B cell (primary cell): ENCODE results near the gene SLC13A4. TPM values are rescaled to one million over a fixed set of nuclear protein-coding genes. Genes with fewer than 3 reads are reported as not detected.

Experiments
- ATAC-seq: fragments of 200-7000 bp; cut with Tn5 transposase; one replicate; pipeline ENCODE4 v1.10.0; 2021; ENCODE audit warnings: low read depth, mild to moderate bottlenecking, moderate number of reproducible peaks, moderate library complexity
- CTCF ChIA-PET: fragments of 350-600 bp; sonication (Branson Sonifier 250); formaldehyde crosslinking; loops from one replicate; lab custom pipeline; 2021; ENCODE audit warnings: antibody characterized with exemption, inconsistent platforms; lab: Charles Lee
- POLR2A ChIA-PET: fragments of 350-600 bp; sonication (Branson Sonifier 250); formaldehyde crosslinking; loops from one replicate; lab custom pipeline; 2021; ENCODE audit warnings: antibody characterized with exemption; lab: Charles Lee
- DNase-seq: peaks from one replicate; pipeline ENCODE4 v3.0.0; 2013
- H2AFZ ChIP-seq: 2 replicates; pipeline ENCODE4 v1.6.1; 2012; ENCODE audit warnings: mild to moderate bottlenecking, low read depth, low read length; ENCODE audit not compliant: insufficient read depth, poor library complexity, severe bottlenecking
- H3K27ac ChIP-seq, 2 donors: 1 replicate in 1 of 2; 2 replicates in 1 of 2; pipeline ENCODE4 v1.5.1; 2012 to 2013; ENCODE audit warnings: low read length in 2 of 2, mild to moderate bottlenecking in 2 of 2, moderate library complexity in 1 of 2
- H3K27me3 ChIP-seq, 4 experiments: fragments of 200-600 bp in 1 of 4; sonication (generic) in 1 of 4; replicated peaks in 1 of 4; 1 replicate in 2 of 4; 2 replicates in 2 of 4; pipeline versions ENCODE4 v1.6.1 to v1.7.0; 2013 to 2016; ENCODE audit warnings: low read length in 3 of 4, mild to moderate bottlenecking in 2 of 4, mixed read lengths in 1 of 4, moderate library complexity in 1 of 4; ENCODE audit not compliant: insufficient read depth in 4 of 4, control insufficient read depth in 3 of 4; ENCODE audit errors: control extremely low read depth in 1 of 4
- H3K36me3 ChIP-seq, 2 experiments: replicated peaks in 1 of 2; 1 replicate in 1 of 2; 2 replicates in 1 of 2; pipeline versions ENCODE4 v1.6.1 to v1.7.1; 2013; ENCODE audit warnings: low read length in 1 of 2; ENCODE audit not compliant: insufficient read depth in 2 of 2, control insufficient read depth in 1 of 2; ENCODE audit errors: control extremely low read depth in 1 of 2, extremely low read depth in 1 of 2
- H3K4me1 ChIP-seq, 2 donors: fragments of 200-600 bp in 1 of 2; sonication (generic) in 1 of 2; 1 replicate in 1 of 2; 2 replicates in 1 of 2; pipeline versions ENCODE4 v1.5.1 to v1.6.1; 2013 to 2017; ENCODE audit warnings: low read length in 2 of 2; ENCODE audit not compliant: control insufficient read depth in 2 of 2, insufficient read depth in 2 of 2
- H3K4me2 ChIP-seq: replicated peaks from 2 replicates; pipeline ENCODE3; 2012; ENCODE audit warnings: mild to moderate bottlenecking, low read depth, low read length; ENCODE audit not compliant: poor library complexity, severe bottlenecking
- H3K4me3 ChIP-seq, 5 experiments: fragments of 200-600 bp in 1 of 5; sonication (generic) in 1 of 5; 1 replicate in 3 of 5; 2 replicates in 2 of 5; pipeline versions ENCODE4 v1.5.1 to v1.7.0; 2011 to 2016; ENCODE audit warnings: low read length in 4 of 5, mild to moderate bottlenecking in 4 of 5, low read depth in 2 of 5, control low read depth in 1 of 5, moderate library complexity in 1 of 5; ENCODE audit not compliant: insufficient read depth in 1 of 5; ENCODE audit errors: control extremely low read depth in 1 of 5, extremely low read depth in 1 of 5
- H3K79me2 ChIP-seq: fragments of 200-600 bp; sonication (generic); one replicate; pipeline ENCODE4 v1.6.0; 2016; ENCODE audit warnings: low read length; ENCODE audit not compliant: control insufficient read depth, insufficient read depth
- H3K9ac ChIP-seq: fragments of 200-600 bp; sonication (generic); 2 replicates; pipeline ENCODE4 v1.6.1; 2017; ENCODE audit warnings: mild to moderate bottlenecking, low read length, moderate library complexity
- H3K9me3 ChIP-seq, 3 donors: one replicate each; pipeline versions ENCODE4 v1.6.1 to v1.7.1; 2013; ENCODE audit warnings: low read length in 2 of 3; ENCODE audit not compliant: control insufficient read depth in 2 of 3, insufficient read depth in 1 of 3; ENCODE audit errors: control extremely low read depth in 1 of 3
- H4K20me1 ChIP-seq: 2 replicates; pipeline ENCODE4 v1.6.0; 2012; ENCODE audit warnings: mild to moderate bottlenecking, low read length; ENCODE audit not compliant: insufficient read depth, control insufficient read depth, poor library complexity, severe bottlenecking
- H3K27ac Mint-ChIP-seq: one replicate; pipeline ENCODE4 v1.8.0; 2021; ENCODE audit warnings: mixed read lengths
- H3K27me3 Mint-ChIP-seq: one replicate; pipeline ENCODE4 v1.8.0; 2021; ENCODE audit warnings: mixed read lengths
- H3K4me1 Mint-ChIP-seq: one replicate; pipeline ENCODE4 v1.8.0; 2021; ENCODE audit warnings: mixed read lengths
- H3K4me3 Mint-ChIP-seq: one replicate; pipeline ENCODE4 v1.8.0; 2021; ENCODE audit warnings: mixed read lengths
- H3K9me3 Mint-ChIP-seq: one replicate; pipeline ENCODE4 v1.8.0; 2022; ENCODE audit warnings: mixed read lengths; ENCODE audit not compliant: insufficient read depth
- EZH2 ChIP-seq: IDR thresholded peaks from 2 replicates; pipeline ENCODE4 v1.6.1; 2012; ENCODE audit warnings: borderline replicate concordance, low read depth, mild to moderate bottlenecking, moderate library complexity, low read length; ENCODE audit not compliant: insufficient read depth, poor library complexity, severe bottlenecking
- WGBS: methylation state at CpG from one replicate; pipeline ENCODE4 v1.1.5; 2013; ENCODE audit warnings: missing lambda C conversion rate; ENCODE audit not compliant: insufficient coverage; 5-methylcytosine and 5-hydroxymethylcytosine counted together
- intact Hi-C: fragments of 100-400 bp; cut with micrococcal nuclease; formaldehyde crosslinking; loops from one replicate; pipeline ENCODE4 v1.10.0; 2022
- polyA plus RNA-seq: library from polyadenylated mRNA; depleted of rRNA; stranded (reverse); fragments of >200 nt; gene quantifications from 2 replicates; pipeline ENCODE4 v1.2.3, GENCODE V29; 2012
- total RNA-seq, 2 donors: library from RNA; stranded (reverse); fragments of 120-200 nt in 1 of 2; gene quantifications; 1 replicate in 1 of 2; 2 replicates in 1 of 2; pipeline versions ENCODE4 v1.2.3 to v1.2.4, GENCODE V29; 2013 to 2022
- TF ChIP-seq, protein P1 (sequence below): fragments of 200-600 bp; IDR thresholded peaks from one replicate; pipeline ENCODE4 v1.8.0; 2022; ENCODE audit warnings: antibody characterized with exemption, mild to moderate bottlenecking

The SLC13A4 gene
- total and polyA plus RNA-seq, 2 donors (not counting 1 experiment from before 2014, with no cell fraction given), result not detected

DNA sequence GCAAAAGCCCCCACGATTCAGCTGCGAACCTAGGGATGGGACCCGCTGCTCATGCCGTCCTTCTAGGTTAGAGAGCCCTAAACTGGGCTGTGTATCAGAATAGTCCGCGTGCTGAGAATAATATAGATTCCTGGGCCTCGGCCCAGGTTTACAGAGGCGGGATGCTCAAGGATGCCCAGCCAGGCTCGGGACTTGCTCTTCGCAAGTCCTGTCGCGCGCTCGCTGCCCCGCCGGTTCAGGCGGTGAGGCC, 65.9 kb downstream of the SLC13A4 start:
- H3K27me3 ChIP-seq, result no peaks in the 10 kb centered on the region
- H3K4me2 ChIP-seq, result peak overlapping the region; percentile 78
- DNase-seq (no peak), ATAC-seq (no peak)
- CTCF ChIA-PET, result interaction anchor here (1.0 to 6.4 kb wide), 6 partner anchors 9 to 348 kb away, joined by 3 to 46 read pairs (median 4); partner anchors contain the start of gene CNOT4
- H3K4me1 Mint-ChIP-seq, result peaks cover 31% of the 10 kb centered on the region
- no peaks in the 10 kb centered on the region for H3K36me3 ChIP-seq
- H3K27ac Mint-ChIP-seq, result peak overlapping the region; percentile 81
- peak overlapping the region; percentile 88 for H3K9ac ChIP-seq
- peaks cover 15 to 29% of the 10 kb centered on the region in 2 donors for H3K4me1 ChIP-seq
- H3K9me3 ChIP-seq, result no peaks in the 10 kb centered on the region
- H2AFZ ChIP-seq, result peak overlapping the region; percentile 100
- no peaks in the 10 kb centered on the region for H3K9me3 Mint-ChIP-seq
- H3K27me3 Mint-ChIP-seq, result no peaks in the 10 kb centered on the region
- 10% methylated on average over 17 of the region's 17 CpGs for WGBS
- intact Hi-C loops, result loop anchor here (1.0 to 5.0 kb wide), 9 partner anchors 105 to 1345 kb away; partner anchors contain the start of genes AGBL3, BPGM, CNOT4 and MTPN
- peak overlapping the region; percentile 91 for H3K4me3 Mint-ChIP-seq
- TF ChIP-seq, protein P1, sequence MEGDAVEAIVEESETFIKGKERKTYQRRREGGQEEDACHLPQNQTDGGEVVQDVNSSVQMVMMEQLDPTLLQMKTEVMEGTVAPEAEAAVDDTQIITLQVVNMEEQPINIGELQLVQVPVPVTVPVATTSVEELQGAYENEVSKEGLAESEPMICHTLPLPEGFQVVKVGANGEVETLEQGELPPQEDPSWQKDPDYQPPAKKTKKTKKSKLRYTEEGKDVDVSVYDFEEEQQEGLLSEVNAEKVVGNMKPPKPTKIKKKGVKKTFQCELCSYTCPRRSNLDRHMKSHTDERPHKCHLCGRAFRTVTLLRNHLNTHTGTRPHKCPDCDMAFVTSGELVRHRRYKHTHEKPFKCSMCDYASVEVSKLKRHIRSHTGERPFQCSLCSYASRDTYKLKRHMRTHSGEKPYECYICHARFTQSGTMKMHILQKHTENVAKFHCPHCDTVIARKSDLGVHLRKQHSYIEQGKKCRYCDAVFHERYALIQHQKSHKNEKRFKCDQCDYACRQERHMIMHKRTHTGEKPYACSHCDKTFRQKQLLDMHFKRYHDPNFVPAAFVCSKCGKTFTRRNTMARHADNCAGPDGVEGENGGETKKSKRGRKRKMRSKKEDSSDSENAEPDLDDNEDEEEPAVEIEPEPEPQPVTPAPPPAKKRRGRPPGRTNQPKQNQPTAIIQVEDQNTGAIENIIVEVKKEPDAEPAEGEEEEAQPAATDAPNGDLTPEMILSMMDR, result no peak
- no peak for TF ChIP-seq EZH2
- POLR2A ChIA-PET, result no interaction called here
- H3K27ac ChIP-seq, result peak overlapping the region; percentile 56 to 77
- H4K20me1 ChIP-seq, result no peaks in the 10 kb centered on the region
- H3K4me3 ChIP-seq, result peak overlapping the region; percentile 70 to 99 (median 97)
- H3K79me2 ChIP-seq, result peaks cover 33% of the 10 kb centered on the region

DNA sequence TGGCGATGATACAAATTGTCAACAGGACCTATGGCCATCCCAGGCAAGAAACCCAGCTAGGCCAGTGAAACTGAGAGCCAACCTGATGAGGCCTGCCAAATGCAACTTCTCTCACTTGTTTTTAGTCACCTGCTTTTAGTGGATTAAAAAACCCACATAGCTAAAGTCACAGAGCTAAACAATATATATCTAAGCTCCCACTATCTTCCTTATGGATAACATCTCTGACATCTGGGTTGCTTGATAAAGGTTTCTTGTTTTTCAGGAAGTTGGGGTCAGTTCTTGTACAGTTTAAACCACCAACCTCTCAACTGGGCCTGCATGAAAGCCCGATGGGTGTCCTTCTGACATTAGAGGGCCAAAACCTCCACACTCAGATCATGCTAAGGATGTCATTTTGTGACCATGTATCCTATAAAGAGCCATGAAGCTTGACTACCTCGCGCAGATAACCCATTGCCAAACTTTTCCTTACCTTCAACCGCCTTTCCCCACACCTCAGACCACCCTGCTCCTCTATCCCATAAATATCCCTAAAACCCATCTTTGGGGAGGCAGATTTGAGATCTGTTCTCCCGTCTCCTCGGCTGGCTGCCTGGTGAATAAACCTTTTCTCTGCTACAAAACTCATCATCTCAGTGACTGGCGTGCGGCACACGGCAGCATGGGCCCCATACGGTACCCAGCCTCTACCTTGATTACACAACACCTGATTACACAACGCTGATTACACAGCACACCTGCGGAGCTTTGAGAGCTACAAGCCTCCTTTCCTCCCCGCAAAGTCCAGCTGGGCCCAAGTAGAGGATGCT, 66.5 kb downstream of the SLC13A4 start:
- Mint-ChIP-seq H3K27me3 (no peaks in the 10 kb centered on the region), H3K4me1 (peaks cover 27% of the 10 kb centered on the region), H3K27ac (peak overlapping the region; percentile 81), H3K9me3 (no peaks in the 10 kb centered on the region), H3K4me3 (peak overlapping the region; percentile 91)
- H2AFZ ChIP-seq, result peak overlapping the region; percentile 100
- peaks cover 27% of the 10 kb centered on the region for H3K79me2 ChIP-seq
- WGBS, result 47% methylated on average over 13 of the region's 14 CpGs
- H4K20me1 ChIP-seq, result no peaks in the 10 kb centered on the region
- H3K9me3 ChIP-seq, result no peaks in the 10 kb centered on the region
- no peak for ATAC-seq
- H3K4me1 ChIP-seq, result peaks cover 10 to 24% of the 10 kb centered on the region in 2 donors
- no peak for DNase-seq
- H3K4me2 ChIP-seq, result peak overlapping the region; percentile 78
- POLR2A ChIA-PET, result no interaction called here
- CTCF ChIA-PET, result interaction anchor here (1.0 to 6.4 kb wide), 6 partner anchors 10 to 349 kb away, joined by 3 to 46 read pairs (median 4); partner anchors contain the start of gene CNOT4
- H3K36me3 ChIP-seq, result no peaks in the 10 kb centered on the region
- no peaks in the 10 kb centered on the region for H3K27me3 ChIP-seq
- intact Hi-C loops, result loop anchor here (1.0 to 5.0 kb wide), 9 partner anchors 104 to 1345 kb away; partner anchors contain the start of genes AGBL3, BPGM, CNOT4 and MTPN
- peak overlapping the region; percentile 88 for H3K9ac ChIP-seq
- TF ChIP-seq, protein P1, result no peak
- TF ChIP-seq EZH2, result no peak
- peak overlapping the region; percentile 70 to 99 (median 97) for H3K4me3 ChIP-seq
- peak overlapping the region; percentile 56 to 77 for H3K27ac ChIP-seq
